HepG2 (cell line): ENCODE measurements around the gene CLN6. TPM values are rescaled to one million over a fixed set of nuclear protein-coding genes. Genes with fewer than 3 reads are reported as not detected.

ENCODE experiments used
- FOXM1 ChIP-seq: sonication (generic); formaldehyde crosslinking; IDR thresholded peaks from 2 replicates; pipeline ENCODE4 v1.5.0; 2020; ENCODE audit warnings: missing genetic modification reagents
- GATAD1 ChIP-seq: IDR thresholded peaks from 2 replicates; pipeline ENCODE4 v1.6.1; 2016; ENCODE audit warnings: missing genetic modification reagents, missing compliant biosample characterization
- GRHL1 ChIP-seq: sonication (generic); formaldehyde crosslinking; conservative IDR thresholded peaks from 2 replicates; pipeline ENCODE4 v1.8.0; 2022; ENCODE audit warnings: missing genetic modification reagents
- KLF13 ChIP-seq: sonication (generic); formaldehyde crosslinking; IDR thresholded peaks from 2 replicates; pipeline ENCODE4 v1.4.0; 2020; ENCODE audit warnings: mild to moderate bottlenecking, missing genetic modification reagents
- NKX3-1 ChIP-seq: sonication (generic); formaldehyde crosslinking; IDR thresholded peaks from 2 replicates; pipeline ENCODE4 v1.5.0; 2020; ENCODE audit warnings: missing genetic modification reagents
- POGK ChIP-seq: sonication (generic); formaldehyde crosslinking; conservative IDR thresholded peaks from 2 replicates; pipeline ENCODE4 v1.8.0; 2022; ENCODE audit warnings: mild to moderate bottlenecking, moderate library complexity, missing genetic modification reagents
- REPIN1 ChIP-seq: sonication (generic); formaldehyde crosslinking; IDR thresholded peaks from 2 replicates; pipeline ENCODE4 v1.8.0; 2022; ENCODE audit warnings: missing genetic modification reagents, low read depth, mild to moderate bottlenecking, borderline replicate concordance
- RNF219 ChIP-seq: sonication (generic); formaldehyde crosslinking; IDR thresholded peaks from 2 replicates; pipeline ENCODE4 v1.5.0; 2020; ENCODE audit warnings: mild to moderate bottlenecking, missing genetic modification reagents
- SIX1 ChIP-seq: sonication (generic); formaldehyde crosslinking; IDR thresholded peaks from 2 replicates; pipeline ENCODE4 v1.4.0; 2020; ENCODE audit warnings: missing genetic modification reagents, borderline replicate concordance
- SMAD3 ChIP-seq: sonication (generic); formaldehyde crosslinking; IDR thresholded peaks from 2 replicates; pipeline ENCODE4 v1.4.0; 2020; ENCODE audit warnings: missing genetic modification reagents
- SNAI1 ChIP-seq: sonication (generic); formaldehyde crosslinking; IDR thresholded peaks from 2 replicates; pipeline ENCODE4 v1.5.0; 2020; ENCODE audit warnings: mild to moderate bottlenecking, missing genetic modification reagents, borderline replicate concordance
- TBX3 ChIP-seq: fragments of 450-650 bp; IDR thresholded peaks from 2 replicates; pipeline ENCODE4 v1.6.1; 2017; ENCODE audit warnings: antibody characterized with exemption, mild to moderate bottlenecking, inconsistent platforms, borderline replicate concordance
- THRA ChIP-seq: sonication (generic); formaldehyde crosslinking; IDR thresholded peaks from 2 replicates; pipeline ENCODE4 v1.4.0; 2020; ENCODE audit warnings: missing genetic modification reagents, borderline replicate concordance
- YEATS2 ChIP-seq: sonication (generic); formaldehyde crosslinking; IDR thresholded peaks from 2 replicates; pipeline ENCODE4 v1.4.0; 2020; ENCODE audit warnings: missing genetic modification reagents, borderline replicate concordance
- ZNF264 ChIP-seq: sonication (generic); formaldehyde crosslinking; IDR thresholded peaks from 2 replicates; pipeline ENCODE4 v1.4.0; 2020; ENCODE audit warnings: missing genetic modification reagents
- ZNF503 ChIP-seq: sonication (generic); formaldehyde crosslinking; IDR thresholded peaks from 2 replicates; pipeline ENCODE4 v1.4.0; 2020; ENCODE audit warnings: missing genetic modification reagents
- ZNF670 ChIP-seq: sonication (generic); formaldehyde crosslinking; IDR thresholded peaks from 2 replicates; pipeline ENCODE4 v1.8.0; 2022; ENCODE audit warnings: mild to moderate bottlenecking, missing genetic modification reagents, borderline replicate concordance
- ZNF674 ChIP-seq: sonication (generic); formaldehyde crosslinking; IDR thresholded peaks from 2 replicates; pipeline ENCODE4 v1.5.0; 2020; ENCODE audit warnings: low read depth, mild to moderate bottlenecking, missing genetic modification reagents
- ZNF749 ChIP-seq: sonication (generic); formaldehyde crosslinking; IDR thresholded peaks from 2 replicates; pipeline ENCODE4 v1.8.0; 2022; ENCODE audit warnings: mild to moderate bottlenecking, missing genetic modification reagents, moderate library complexity, borderline replicate concordance
- polyA plus RNA-seq, 8 experiments: library from polyadenylated mRNA; depleted of rRNA in 3 of 8; stranded (reverse) in 7 of 8; unstranded in 1 of 8; fragments of >200 nt; fragmentation: Illumina TruSeq in 4 of 8; extraction: Trizol in 4 of 8; gene quantifications; 2 replicates each; pipeline versions ENCODE4 v1.2.1 to v1.2.3, GENCODE V29; 2011 to 2016; ENCODE audit warnings: low read depth in 4 of 8, missing spikeins in 1 of 8, mixed read lengths in 1 of 8; ENCODE audit not compliant: insufficient read depth in 1 of 8
- total RNA-seq, 5 experiments: library from RNA; depleted of rRNA; stranded (reverse); fragments of >200 nt; fragmentation: Illumina TruSeq; extraction: Trizol; gene quantifications; 2 replicates each; pipeline ENCODE4 v1.2.3, GENCODE V29; 2016; ENCODE audit warnings: low read depth in 1 of 5

The CLN6 gene
- total and polyA plus RNA-seq, 2 of the 13 experiments (the other 11 are each of a cell fraction or from before 2014, with no cell fraction given) = 24.9 to 27.1 TPM

GRCh38 chr15:68229386-68230156, at the start of gene CLN6 (continued):
- TF ChIP-seq RNF219 (CRISPR knock-in tag) (no peak; the same call in 1 of the 2 replicates), POGK (CRISPR knock-in tag) (no peak), ZNF670 (CRISPR knock-in tag) (no peak), KLF13 (CRISPR knock-in tag) (no peak), ZNF674 (peak; percentile 94; the same call in 1 of the 2 replicates), SMAD3 (no peak), ZNF264 (CRISPR knock-in tag) (no peak), TBX3 (no peak), FOXM1 (CRISPR knock-in tag) (no peak), GATAD1 (CRISPR knock-in tag) (0 out of 2 replicates have a peak, but pooled peaks have one; percentile 13), REPIN1 (peak; percentile 77; the same call in 1 of the 2 replicates), YEATS2 (0 out of 2 replicates have a peak, but pooled peaks have one; percentile 18), SNAI1 (CRISPR knock-in tag) (0 out of 2 replicates have a peak, but pooled peaks have one; percentile 48), GRHL1 (CRISPR knock-in tag) (no peak), ZNF749 (CRISPR knock-in tag) (peak; percentile 87), NKX3-1 (CRISPR knock-in tag) (peak; percentile 82), THRA (CRISPR knock-in tag) (no peak; the same call in 1 of the 2 replicates), ZNF503 (CRISPR knock-in tag) (peak; percentile 24; the same call in 1 of the 2 replicates), SIX1 (CRISPR knock-in tag) (no peak)
